Activated CD4-positive, alpha-beta T cell treated with anti-CD3 and anti-CD28 coated beads, Interleukin-10, Interleukin-2, amounts not matched to agents 100 ng/mL and 50 ng/mL, durations not matched to agents 16 hours and 8 hours (primary cell): ENCODE data around the gene POLE.
A peak's percentile ranks its signal among the peaks of the same experiment; 100 is the strongest.

ENCODE experiments used
- DNase-seq: peaks from one replicate; pipeline ENCODE4 v3.0.0-alpha.2; 2020

The POLE gene

GRCh38 chr12:132673288-132674179, 13.6 kb downstream of the POLE start:
- no peak for DNase-seq

- no peak for DNase-seq
These were observed 14.5 kb downstream of the POLE start for GRCh38 chr12:132672678-132673077.

- peak; percentile 18 for DNase-seq
These were observed 15.0 kb downstream of the POLE start for GRCh38 chr12:132672116-132672515.

GRCh38 chr12:132669166-132669879, 17.8 kb downstream of the POLE start:
- no peak for DNase-seq

- no peak for DNase-seq
These were observed 18.7 kb downstream of the POLE start for GRCh38 chr12:132668191-132669088.

GRCh38 chr12:132665794-132666193, 21.3 kb downstream of the POLE start:
- no peak for DNase-seq

- no peak for DNase-seq
These were observed 22.0 kb downstream of the POLE start for GRCh38 chr12:132665149-132665491.

GRCh38 chr12:132664206-132665148, 22.7 kb downstream of the POLE start:
- no peak for DNase-seq

GRCh38 chr12:132662901-132663755, 24.0 kb downstream of the POLE start:
- no peak for DNase-seq

GRCh38 chr12:132661972-132662371, 25.2 kb downstream of the POLE start:
- no peak for DNase-seq

- DNase-seq, result no peak
These were observed 26.1 kb downstream of the POLE start for GRCh38 chr12:132660996-132661395.

GRCh38 chr12:132660052-132660451, 27.1 kb downstream of the POLE start:
- no peak for DNase-seq

- no peak for DNase-seq
These were observed 28.0 kb downstream of the POLE start for GRCh38 chr12:132659146-132659545.

- DNase-seq, result no peak
These were observed 28.8 kb downstream of the POLE start for GRCh38 chr12:132658149-132658894.

GRCh38 chr12:132657004-132657727, 30.0 kb downstream of the POLE start:
- no peak for DNase-seq

- peak; percentile 38 for DNase-seq
These were observed 33.4 kb downstream of the POLE start for GRCh38 chr12:132653567-132654290.

GRCh38 chr12:132651444-132652100, 35.6 kb downstream of the POLE start:
- no peak for DNase-seq

GRCh38 chr12:132649226-132649945, 37.8 kb downstream of the POLE start:
- no peak for DNase-seq
